Activated T-cell treated with anti-CD3 and anti-CD28 coated beads, Interleukin-2, amount 50 U/mL, for 72 hours (primary cell): Measurements from ENCODE around the gene KLHL1. TPM values are rescaled to one million over a fixed set of nuclear protein-coding genes. Genes with fewer than 3 reads are reported as not detected.

Experiments used
- ATAC-seq, 2 donors: fragments of 150-1000 bp; cut with Tn5 transposase; replicated peaks in 1 of 2; 2 replicates each; pipeline ENCODE4 v1.10.0; 2021; ENCODE audit warnings: moderate library complexity in 2 of 2, mild to moderate bottlenecking in 1 of 2
- DNase-seq, 2 donors: peaks; one replicate each; pipeline ENCODE4 v3.0.0; 2021 to 2022; ENCODE audit warnings: mixed read lengths in 1 of 2
- H3K27ac Mint-ChIP-seq: one replicate; pipeline ENCODE4 v1.8.0; 2022; ENCODE audit warnings: mild to moderate bottlenecking, moderate library complexity, mixed read lengths
- H3K27me3 Mint-ChIP-seq: one replicate; pipeline ENCODE4 v1.8.0; 2022; ENCODE audit warnings: low read depth, mixed read lengths
- H3K36me3 Mint-ChIP-seq, 2 donors: one replicate each; pipeline ENCODE4 v1.8.0; 2022; ENCODE audit warnings: mixed read lengths in 2 of 2, mild to moderate bottlenecking in 1 of 2; ENCODE audit not compliant: insufficient read depth in 2 of 2
- H3K4me1 Mint-ChIP-seq: one replicate; pipeline ENCODE4 v1.8.0; 2022; ENCODE audit warnings: low read depth, mixed read lengths
- H3K4me3 Mint-ChIP-seq, 2 donors: one replicate each; pipeline ENCODE4 v1.8.0; 2022; ENCODE audit warnings: mild to moderate bottlenecking in 2 of 2, mixed read lengths in 2 of 2, moderate library complexity in 2 of 2
- H3K9me3 Mint-ChIP-seq, 2 donors: one replicate each; pipeline ENCODE4 v1.8.0; 2022; ENCODE audit warnings: mixed read lengths in 2 of 2
- total RNA-seq, 2 donors: library from RNA; stranded (reverse); gene quantifications; one replicate each; pipeline ENCODE4 v1.2.3, GENCODE V29; 2022

Gene KLHL1
- total RNA-seq, 2 donors from 2014 or later, result not detected

GRCh38 chr13:69809152-69809551 lies 299.1 kb downstream of the KLHL1 start:
- H3K4me1 Mint-ChIP-seq, result no peaks in the 10 kb centered on the region
- no peak overlapping the region for H3K4me3 Mint-ChIP-seq
- DNase-seq (no peak), ATAC-seq (no peak)
- peaks cover 7 to 11% of the 10 kb centered on the region in 2 donors for H3K9me3 Mint-ChIP-seq
- peaks cover 0 to 2% of the 10 kb centered on the region in 2 donors for H3K36me3 Mint-ChIP-seq
- no peaks in the 10 kb centered on the region for H3K27me3 Mint-ChIP-seq
- no peak overlapping the region for H3K27ac Mint-ChIP-seq

GRCh38 chr13:69796256-69796655 lies 312.0 kb downstream of the KLHL1 start:
- no peak for DNase-seq
- Mint-ChIP-seq H3K36me3 (no peaks in the 10 kb centered on the region), H3K27me3 (no peaks in the 10 kb centered on the region)

GRCh38 chr13:69793783-69794453 lies 314.3 kb downstream of the KLHL1 start:
- no peak overlapping the region for H3K4me3 Mint-ChIP-seq
- H3K27ac Mint-ChIP-seq, result no peak overlapping the region
- peaks cover 4 to 8% of the 10 kb centered on the region in 2 donors for H3K9me3 Mint-ChIP-seq
- DNase-seq (no peak), ATAC-seq (no peak)
- H3K36me3 Mint-ChIP-seq, result no peaks in the 10 kb centered on the region
- no peaks in the 10 kb centered on the region for H3K4me1 Mint-ChIP-seq
- H3K27me3 Mint-ChIP-seq, result no peaks in the 10 kb centered on the region

More at GRCh38 chr13:69796256-69796655, 312.0 kb downstream of the KLHL1 start:
- Mint-ChIP-seq H3K4me1 (no peaks in the 10 kb centered on the region), H3K27ac (no peak overlapping the region), H3K9me3 (peaks cover 4 to 6% of the 10 kb centered on the region in 2 donors), H3K4me3 (no peak overlapping the region)
- ATAC-seq, result no peak

- H3K27ac Mint-ChIP-seq, result no peak overlapping the region
- no peak for ATAC-seq
- no peaks in the 10 kb centered on the region for H3K4me1 Mint-ChIP-seq
- H3K27me3 Mint-ChIP-seq, result no peaks in the 10 kb centered on the region
- no peak overlapping the region for H3K4me3 Mint-ChIP-seq
- H3K9me3 Mint-ChIP-seq, result peaks cover 4 to 6% of the 10 kb centered on the region in 2 donors
- no peak for DNase-seq
- peaks cover 0 to 3% of the 10 kb centered on the region in 2 donors for H3K36me3 Mint-ChIP-seq
Observed at GRCh38 chr13:69776937-69777336, 331.3 kb downstream of the KLHL1 start.

GRCh38 chr13:69769608-69770007 lies 338.6 kb downstream of the KLHL1 start:
- Mint-ChIP-seq H3K36me3 (no peaks in the 10 kb centered on the region), H3K27me3 (no peaks in the 10 kb centered on the region), H3K4me1 (no peaks in the 10 kb centered on the region), H3K9me3 (peaks cover 1 to 2% of the 10 kb centered on the region in 2 donors), H3K27ac (no peak overlapping the region), H3K4me3 (no peak overlapping the region)
- no peak for DNase-seq
- no peak for ATAC-seq

GRCh38 chr13:69761581-69761980 lies 346.7 kb downstream of the KLHL1 start:
- Mint-ChIP-seq H3K36me3 (no peaks in the 10 kb centered on the region), H3K27ac (no peak overlapping the region), H3K4me3 (no peak overlapping the region), H3K9me3 (peaks cover 0 to 5% of the 10 kb centered on the region in 2 donors), H3K27me3 (no peaks in the 10 kb centered on the region), H3K4me1 (no peaks in the 10 kb centered on the region)
- no peak for DNase-seq
- ATAC-seq, result no peak

GRCh38 chr13:69755101-69755500 lies 353.2 kb downstream of the KLHL1 start:
- Mint-ChIP-seq H3K36me3 (no peaks in the 10 kb centered on the region), H3K4me1 (no peaks in the 10 kb centered on the region), H3K27me3 (no peaks in the 10 kb centered on the region), H3K4me3 (no peak overlapping the region), H3K27ac (no peak overlapping the region), H3K9me3 (peaks cover 2 to 10% of the 10 kb centered on the region in 2 donors)
- ATAC-seq, result no peak
- no peak for DNase-seq

- no peak for DNase-seq
Observed at GRCh38 chr13:69751259-69751658, 357.0 kb downstream of the KLHL1 start.

GRCh38 chr13:69737129-69737935 lies 370.9 kb downstream of the KLHL1 start:
- Mint-ChIP-seq H3K9me3 (peaks cover 6 to 13% of the 10 kb centered on the region in 2 donors), H3K27me3 (no peaks in the 10 kb centered on the region), H3K4me3 (no peak overlapping the region), H3K27ac (no peak overlapping the region), H3K36me3 (no peaks in the 10 kb centered on the region), H3K4me1 (no peaks in the 10 kb centered on the region)
- ATAC-seq, result no peak
- no peak for DNase-seq

More at GRCh38 chr13:69751259-69751658, 357.0 kb downstream of the KLHL1 start:
- no peak for ATAC-seq
- H3K9me3 Mint-ChIP-seq, result peaks cover 4 to 13% of the 10 kb centered on the region in 2 donors
- no peaks in the 10 kb centered on the region for H3K36me3 Mint-ChIP-seq
- H3K4me1 Mint-ChIP-seq, result no peaks in the 10 kb centered on the region
- H3K27ac Mint-ChIP-seq, result no peak overlapping the region
- no peak overlapping the region for H3K4me3 Mint-ChIP-seq
- H3K27me3 Mint-ChIP-seq, result no peaks in the 10 kb centered on the region

- no peak overlapping the region for H3K4me3 Mint-ChIP-seq
- ATAC-seq (no peak), DNase-seq (no peak)
- H3K27me3 Mint-ChIP-seq, result no peaks in the 10 kb centered on the region
- no peaks in the 10 kb centered on the region for H3K4me1 Mint-ChIP-seq
- peaks cover 2 to 6% of the 10 kb centered on the region in 2 donors for H3K9me3 Mint-ChIP-seq
- no peaks in the 10 kb centered on the region for H3K36me3 Mint-ChIP-seq
- no peak overlapping the region for H3K27ac Mint-ChIP-seq
Observed at GRCh38 chr13:69721631-69722030, 386.6 kb downstream of the KLHL1 start.

- H3K4me1 Mint-ChIP-seq, result no peaks in the 10 kb centered on the region
- H3K27ac Mint-ChIP-seq, result no peak overlapping the region
- ATAC-seq (no peak), DNase-seq (no peak)
- no peaks in the 10 kb centered on the region for H3K27me3 Mint-ChIP-seq
- peaks cover 3 to 7% of the 10 kb centered on the region in 2 donors for H3K9me3 Mint-ChIP-seq
- no peak overlapping the region for H3K4me3 Mint-ChIP-seq
- H3K36me3 Mint-ChIP-seq, result no peaks in the 10 kb centered on the region
Observed at GRCh38 chr13:69720278-69720983, 387.8 kb downstream of the KLHL1 start.

- Mint-ChIP-seq H3K4me1 (no peaks in the 10 kb centered on the region), H3K4me3 (no peak overlapping the region), H3K27me3 (no peaks in the 10 kb centered on the region), H3K27ac (no peak overlapping the region), H3K9me3 (peaks cover 5 to 8% of the 10 kb centered on the region in 2 donors), H3K36me3 (no peaks in the 10 kb centered on the region)
- no peak for DNase-seq
- no peak for ATAC-seq
Observed at GRCh38 chr13:69706807-69707206, 401.4 kb downstream of the KLHL1 start.

GRCh38 chr13:69704311-69704710 lies 403.9 kb downstream of the KLHL1 start:
- peaks cover 4 to 8% of the 10 kb centered on the region in 2 donors for H3K9me3 Mint-ChIP-seq
- H3K27me3 Mint-ChIP-seq, result no peaks in the 10 kb centered on the region
- no peak overlapping the region for H3K27ac Mint-ChIP-seq
- no peaks in the 10 kb centered on the region for H3K4me1 Mint-ChIP-seq
- no peak for ATAC-seq
- no peaks in the 10 kb centered on the region for H3K36me3 Mint-ChIP-seq
- no peak for DNase-seq
- no peak overlapping the region for H3K4me3 Mint-ChIP-seq
